Measurements from ENCODE around the gene PPP1R14D.
"Not testable (repeated sequence)": the region's sequence is repeated elsewhere in the genome, so short reads cannot be mapped to it uniquely, and the experiment has no call there.

Gene PPP1R14D, protein sequence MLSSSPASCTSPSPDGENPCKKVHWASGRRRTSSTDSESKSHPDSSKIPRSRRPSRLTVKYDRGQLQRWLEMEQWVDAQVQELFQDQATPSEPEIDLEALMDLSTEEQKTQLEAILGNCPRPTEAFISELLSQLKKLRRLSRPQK

DNA sequence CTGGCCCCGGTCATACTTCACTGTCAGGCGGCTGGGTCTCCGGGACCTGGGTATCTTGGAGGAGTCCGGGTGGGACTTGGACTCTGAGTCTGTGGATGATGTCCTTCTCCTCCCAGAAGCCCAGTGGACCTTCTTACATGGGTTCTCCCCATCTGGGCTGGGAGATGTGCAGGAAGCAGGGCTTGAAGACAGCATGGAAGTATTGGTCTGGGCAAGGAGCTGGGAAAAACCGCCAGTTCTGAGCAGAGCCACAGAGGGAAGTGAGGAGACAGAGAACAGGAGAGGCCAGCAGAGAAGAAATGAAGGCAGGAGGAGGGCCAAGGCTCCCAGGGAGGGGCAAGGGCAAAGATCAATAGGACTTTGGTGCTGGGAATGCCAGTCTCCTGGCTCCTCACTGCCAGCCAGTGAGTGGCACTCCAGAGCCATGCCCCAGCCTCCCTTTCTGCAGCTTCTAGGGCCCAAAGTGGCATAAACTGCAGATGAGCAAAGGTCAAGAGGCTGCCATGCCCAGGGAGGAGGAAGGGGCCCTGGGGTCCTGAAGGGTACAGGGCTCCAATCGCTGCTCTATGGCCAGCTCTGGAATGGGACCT, at the start of gene PPP1R14D:
TSS of gene PPP1R14D (minus strand) at position 262 of the 590 bp plus-strand sequence. CDS start at position 195, 67 bp downstream.
- no peak for DNase-seq (ENCODE audit: low read depth in 1 of 2, low spot score in 1 of 2)

DNA sequence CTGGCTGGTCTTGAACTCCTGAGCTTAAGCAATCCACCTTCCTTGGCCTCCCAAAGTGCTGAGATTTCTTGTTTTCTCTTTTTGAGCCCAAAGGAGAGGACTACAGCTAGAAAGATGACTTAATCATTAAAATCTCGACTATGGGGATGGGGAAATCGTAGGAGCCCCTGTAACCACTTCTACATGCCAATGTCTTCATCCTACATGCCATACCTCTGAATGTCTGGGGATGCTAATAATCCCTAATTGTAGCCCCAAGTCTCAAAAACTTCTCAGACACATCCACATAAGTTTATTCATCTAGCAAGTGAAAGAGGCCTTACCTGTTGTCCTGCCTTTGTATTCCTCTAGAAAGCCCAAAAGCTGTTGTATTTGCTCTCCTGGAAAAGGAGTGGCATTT, 49.2 kb upstream of the PPP1R14D start:
- DNase-seq (ENCODE audit: low read depth in 1 of 2, low spot score in 1 of 2), result no peak

DNA sequence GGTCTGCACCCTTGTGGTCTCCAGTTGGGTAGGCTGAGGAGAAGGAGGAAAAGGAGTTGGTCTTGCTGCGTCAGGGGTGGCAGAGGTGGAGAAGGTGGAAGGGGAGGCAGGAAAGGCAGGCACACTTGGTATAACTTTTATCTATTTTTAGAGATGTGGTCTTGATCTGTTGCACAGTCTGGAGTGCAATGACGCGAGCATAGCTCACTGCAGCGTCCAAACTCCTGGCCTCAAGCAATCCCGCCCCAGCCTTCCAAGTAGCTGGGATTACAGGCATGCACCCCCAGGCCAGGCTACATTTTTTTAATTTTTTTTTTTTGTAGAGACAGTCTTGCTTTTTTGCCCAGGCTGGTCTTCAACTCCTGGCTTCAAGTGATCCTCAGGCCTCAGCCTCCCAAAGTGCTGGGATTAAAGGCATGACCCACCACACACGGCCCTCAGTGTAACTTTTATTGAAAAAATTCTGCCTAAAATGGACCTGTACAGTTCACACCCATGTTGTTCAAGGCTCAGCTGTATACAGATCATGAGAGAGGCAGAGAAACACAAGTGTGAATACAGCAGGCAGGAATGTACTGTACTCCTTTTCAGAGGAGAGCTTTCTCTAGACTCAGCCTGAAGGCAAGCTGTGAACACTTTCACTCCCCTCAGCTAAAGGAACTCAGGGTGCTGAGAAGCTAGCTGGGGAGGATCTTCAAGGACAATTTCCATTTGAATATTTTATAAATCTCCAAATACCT, 47.7 kb upstream of the PPP1R14D start:
- no peak for DNase-seq (ENCODE audit: low read depth in 1 of 2, low spot score in 1 of 2)

DNA sequence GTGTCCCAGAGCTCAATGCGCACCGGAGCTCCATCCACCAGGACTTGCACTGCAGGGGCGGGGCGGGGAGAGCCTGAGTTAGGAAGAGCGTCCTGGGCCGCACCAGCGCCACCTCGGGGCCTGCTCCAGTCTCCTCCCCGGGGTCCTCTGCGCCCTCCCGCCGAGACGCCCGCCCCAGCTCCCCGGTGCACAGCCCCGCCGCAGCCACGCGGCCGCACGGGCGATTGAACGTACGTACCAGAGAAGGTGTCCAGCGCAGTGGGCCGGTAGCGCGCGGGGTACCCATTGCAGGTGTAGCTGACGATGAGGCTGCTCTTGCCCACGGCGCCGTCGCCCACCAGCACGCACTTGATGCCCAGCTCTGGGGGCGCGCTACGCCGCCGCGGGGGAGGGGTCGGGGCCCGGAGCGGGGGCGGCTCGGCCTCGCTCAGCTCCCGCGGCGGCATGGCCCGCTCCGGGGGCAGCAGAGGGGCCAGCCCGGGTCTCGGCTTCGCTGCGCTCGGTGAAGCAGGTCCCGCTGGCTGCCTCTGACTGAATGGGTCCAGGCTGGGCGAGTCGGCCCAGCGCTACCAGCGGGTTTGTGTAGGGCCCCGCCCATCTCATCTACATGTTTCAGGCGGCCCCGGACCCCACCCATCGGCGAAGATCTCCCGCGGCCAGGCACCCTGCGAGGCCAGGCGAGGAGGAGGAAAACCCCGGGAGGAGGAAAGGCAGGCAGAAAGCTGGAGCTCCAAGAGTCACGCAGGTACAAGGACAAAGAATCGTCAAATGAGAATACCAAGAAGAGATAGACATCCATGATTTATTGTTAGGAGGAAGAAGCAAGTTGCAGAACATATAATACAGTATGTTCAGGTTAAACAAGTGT, 45.4 kb upstream of the PPP1R14D start, which contains the start of gene RHOV:
TSS of gene RHOV (minus strand) at position 541 of the 868 bp plus-strand sequence. CDS start at position 446, 95 bp downstream.
- peak; percentile 17 to 34 for DNase-seq (ENCODE audit: low read depth in 1 of 2, low spot score in 1 of 2)

DNA sequence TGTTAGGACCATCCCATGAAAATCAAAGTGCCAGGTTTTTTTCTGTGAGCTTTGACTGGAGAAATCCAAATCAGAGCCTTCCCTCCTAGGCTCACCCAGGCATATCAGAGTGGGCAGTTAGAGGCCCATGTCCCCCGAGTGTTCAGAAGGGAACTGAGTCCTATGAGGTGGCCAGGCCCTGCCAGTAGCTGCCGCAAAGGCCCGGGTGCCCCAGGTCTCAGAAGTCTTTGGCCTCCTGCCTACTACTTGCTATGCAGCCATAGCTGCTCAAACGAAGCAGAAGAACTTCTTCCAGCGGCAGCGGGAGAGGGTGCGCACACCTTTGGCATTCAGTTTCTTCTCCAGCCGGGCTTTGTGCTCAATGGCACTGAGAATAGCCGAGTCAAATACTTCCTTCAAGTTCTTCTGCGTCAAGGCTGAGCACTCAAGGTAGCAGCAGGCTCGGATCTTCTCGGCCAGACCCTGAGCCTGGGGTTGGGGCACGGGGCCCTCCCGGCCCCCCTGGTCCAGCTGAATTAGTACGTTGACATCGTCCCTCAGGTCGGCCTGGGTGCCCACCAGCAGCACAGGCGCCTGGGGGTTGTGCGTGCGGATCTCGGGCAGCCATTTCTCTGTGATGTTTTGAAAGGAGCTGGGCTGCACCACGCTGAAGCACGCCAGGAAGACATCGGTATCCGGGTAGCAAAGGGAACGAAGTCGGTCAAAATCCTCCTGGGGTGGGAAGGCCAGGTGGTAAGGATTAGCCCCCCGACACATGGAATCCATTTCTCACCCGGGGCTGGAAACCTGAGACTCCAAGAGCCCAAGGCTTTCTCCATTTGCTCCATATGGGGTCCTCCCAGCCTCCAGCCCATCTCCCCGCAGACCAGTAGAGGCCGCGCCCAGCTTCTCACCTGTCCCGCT, 44.5 kb upstream of the PPP1R14D start:
- no peak for DNase-seq (ENCODE audit: low read depth in 1 of 2, low spot score in 1 of 2)

DNA sequence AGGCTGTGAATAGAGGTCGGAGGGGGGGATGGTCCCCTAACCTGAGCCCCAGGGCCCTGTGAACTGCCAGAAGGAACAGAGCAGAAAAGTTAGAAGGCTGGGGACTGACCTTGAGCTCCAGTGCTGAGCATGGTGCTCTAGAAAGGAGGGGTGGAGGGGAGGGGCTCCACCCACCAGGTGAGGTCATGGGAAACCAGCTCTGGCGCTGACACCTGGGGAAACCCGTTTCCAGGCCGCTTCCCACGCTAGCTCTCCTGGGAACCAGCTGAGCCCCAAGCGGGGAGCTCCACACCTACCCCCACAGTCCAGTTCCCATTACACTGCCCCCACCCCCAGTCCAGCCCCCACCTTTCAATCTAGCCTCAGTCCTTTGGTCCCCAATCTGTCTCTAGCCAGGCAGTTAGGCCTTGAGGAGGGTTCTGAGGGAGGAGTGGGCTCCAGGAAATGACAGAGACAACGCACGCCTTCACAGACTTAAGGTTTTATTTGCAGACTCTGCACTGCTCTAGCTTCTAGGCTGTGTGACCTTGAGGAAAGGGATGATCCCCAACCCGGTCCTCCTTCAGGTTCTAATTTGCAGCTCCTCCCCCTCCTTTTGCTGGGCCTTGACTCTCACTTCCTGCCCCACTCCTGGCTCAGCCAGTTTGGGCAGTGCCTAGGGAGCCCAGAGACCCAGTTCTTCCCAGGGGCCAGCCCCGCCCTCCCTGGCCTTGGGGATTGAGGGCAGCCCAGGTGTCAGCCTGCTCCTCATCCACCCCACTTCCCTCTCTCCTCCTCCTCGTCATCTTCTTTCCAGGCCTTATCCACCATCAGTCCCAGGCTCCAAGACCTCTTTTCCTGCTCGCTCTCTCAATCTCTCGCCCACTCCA, 43.5 kb upstream of the PPP1R14D start:
- no peak for DNase-seq (ENCODE audit: low read depth in 1 of 2, low spot score in 1 of 2)

DNA sequence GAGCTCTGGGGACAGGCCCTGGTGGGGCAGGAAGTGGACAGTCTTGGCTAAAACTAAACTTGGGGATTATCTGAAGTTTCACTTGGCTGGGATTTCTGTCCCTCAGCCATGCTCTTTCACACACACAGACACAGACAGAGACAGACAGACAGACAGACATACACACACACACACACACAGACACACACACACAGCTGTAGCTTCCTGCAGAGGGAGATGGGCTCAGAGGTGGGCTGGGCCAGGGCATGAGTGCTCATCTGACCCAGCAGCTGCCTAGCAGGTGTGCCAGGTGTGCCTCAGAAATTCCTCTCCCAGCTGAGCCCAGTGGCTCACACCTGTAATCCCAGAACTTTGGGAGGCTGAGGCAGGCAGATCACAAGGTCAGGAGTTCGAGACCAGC, 42.2 kb upstream of the PPP1R14D start:
- no peak for DNase-seq (ENCODE audit: low read depth in 1 of 2, low spot score in 1 of 2)

DNA sequence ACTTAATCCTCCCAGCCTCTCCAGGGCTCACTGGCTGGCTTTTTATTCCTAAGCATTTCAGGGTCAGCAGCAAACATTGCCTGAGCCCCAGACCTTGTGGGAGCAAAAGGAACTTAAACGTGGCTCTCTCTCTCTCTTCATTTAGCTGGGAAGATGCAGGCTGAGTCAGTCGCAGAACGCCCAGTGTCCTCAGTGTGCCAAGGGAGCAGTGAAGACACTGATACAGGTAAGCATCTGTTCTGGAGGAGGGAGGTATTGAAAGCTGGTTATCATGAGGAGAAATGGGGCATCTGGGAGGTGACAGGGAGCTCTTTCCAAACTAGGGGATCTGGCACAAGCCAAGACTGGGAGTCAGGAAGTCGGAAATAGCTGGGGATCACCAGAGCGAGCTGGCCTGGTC, 41.2 kb upstream of the PPP1R14D start:
- DNase-seq (ENCODE audit: low read depth in 1 of 2, low spot score in 1 of 2), result no peak

DNA sequence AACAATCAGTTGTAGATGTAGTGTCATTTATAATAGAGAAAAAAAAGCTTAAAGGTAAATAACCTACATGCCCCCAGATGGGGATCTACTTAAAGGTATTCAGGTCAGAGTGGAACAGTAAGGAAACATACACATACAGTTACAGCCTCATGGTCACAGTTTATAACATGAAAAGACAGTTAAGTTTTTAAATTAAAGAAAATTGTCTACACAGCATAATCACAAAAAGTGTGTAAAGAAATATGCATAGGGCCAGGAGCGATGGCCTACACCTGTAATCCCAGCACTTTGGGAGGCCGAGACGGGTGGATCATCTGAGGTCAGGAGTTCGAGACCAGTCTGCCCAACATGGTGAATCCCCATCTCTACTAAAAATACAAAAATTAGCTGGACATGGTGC, 38.7 kb upstream of the PPP1R14D start:
- no peak for DNase-seq (ENCODE audit: low read depth in 1 of 2, low spot score in 1 of 2)

DNA sequence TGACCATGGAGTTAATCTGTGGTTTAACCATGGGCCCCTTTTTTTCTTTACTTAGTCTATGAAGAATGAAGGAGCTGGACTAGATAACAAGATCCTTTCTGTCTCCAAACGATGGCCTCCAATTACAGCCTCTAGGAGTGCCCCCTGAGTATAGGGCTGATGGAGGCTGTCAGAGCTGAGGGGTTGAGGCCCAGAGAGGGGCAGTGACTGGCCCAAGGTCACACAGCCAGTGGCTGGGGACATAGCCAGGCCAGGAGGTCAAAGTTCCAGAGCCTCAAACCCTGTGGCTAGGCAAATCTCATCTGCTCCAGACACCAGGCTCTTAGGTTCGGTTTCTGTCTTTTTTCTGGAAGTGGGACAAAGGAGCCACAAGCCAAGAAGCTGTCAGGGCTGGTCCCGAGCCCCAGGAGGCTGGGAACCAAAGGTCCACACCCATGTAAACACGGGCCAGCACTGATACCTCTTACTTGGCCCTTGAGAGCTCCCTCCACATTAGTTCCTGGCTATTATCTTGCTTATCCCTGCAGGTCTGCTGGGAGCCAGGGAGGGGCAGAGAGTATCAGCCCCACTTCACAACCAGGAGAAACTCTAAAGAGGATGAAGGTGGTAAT, 35.3 kb upstream of the PPP1R14D start:
- DNase-seq (ENCODE audit: low read depth in 1 of 2, low spot score in 1 of 2), result no peak

DNA sequence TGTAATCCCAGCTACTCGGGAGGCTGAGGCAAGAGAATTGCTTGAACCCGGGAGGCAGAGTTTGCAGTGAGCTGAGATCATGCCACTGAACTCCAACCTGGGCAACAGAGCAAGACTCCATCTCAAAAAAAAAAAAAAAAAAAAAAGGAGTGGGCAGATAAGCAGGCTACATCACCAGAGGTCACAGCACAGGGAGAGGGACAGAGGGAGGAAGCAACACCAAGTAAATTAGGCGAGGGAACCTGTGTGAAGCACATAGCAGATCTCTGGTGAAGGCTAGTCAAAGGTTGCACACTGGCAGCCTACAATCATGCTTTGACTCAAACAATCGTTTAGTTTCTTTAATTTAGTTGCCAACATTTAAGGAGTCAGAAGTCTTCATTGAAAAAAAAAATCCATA, 32.6 kb upstream of the PPP1R14D start:
- DNase-seq (ENCODE audit: low read depth in 1 of 2, low spot score in 1 of 2), result not testable (repeated sequence)

DNA sequence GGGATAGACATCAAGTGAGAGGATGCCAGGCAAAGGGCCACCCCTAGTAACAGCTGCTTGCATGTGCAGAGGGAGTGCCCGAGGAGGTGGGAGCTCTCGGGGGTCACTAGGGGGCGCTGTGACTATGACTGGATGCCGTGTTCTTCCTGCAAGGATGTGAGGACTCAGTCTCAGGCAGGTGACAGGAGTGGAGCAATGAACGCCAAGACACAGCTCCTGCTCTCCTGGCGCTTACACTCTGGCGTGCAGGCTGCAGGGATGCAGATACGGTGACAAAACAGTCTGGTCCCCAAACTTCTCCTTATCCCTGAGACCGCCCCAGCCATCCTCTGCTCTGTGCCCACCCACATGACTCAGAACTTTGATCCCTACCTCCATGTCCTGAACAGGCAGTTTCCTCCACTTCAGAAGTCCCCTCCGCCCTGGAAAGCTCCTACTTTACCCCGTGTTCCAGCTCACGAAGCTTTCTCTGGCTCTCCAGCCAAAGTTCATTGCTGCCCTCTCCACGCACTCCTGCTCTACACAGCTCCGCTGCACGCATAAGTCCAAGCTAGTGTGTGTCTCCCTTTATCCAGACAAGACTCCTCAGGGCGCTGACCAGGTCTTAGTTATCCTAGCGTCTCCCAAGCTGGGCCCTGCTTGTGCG, 30.8 kb upstream of the PPP1R14D start:
- peak; percentile 66 to 69 for DNase-seq (ENCODE audit: low read depth in 1 of 2, low spot score in 1 of 2)

DNA sequence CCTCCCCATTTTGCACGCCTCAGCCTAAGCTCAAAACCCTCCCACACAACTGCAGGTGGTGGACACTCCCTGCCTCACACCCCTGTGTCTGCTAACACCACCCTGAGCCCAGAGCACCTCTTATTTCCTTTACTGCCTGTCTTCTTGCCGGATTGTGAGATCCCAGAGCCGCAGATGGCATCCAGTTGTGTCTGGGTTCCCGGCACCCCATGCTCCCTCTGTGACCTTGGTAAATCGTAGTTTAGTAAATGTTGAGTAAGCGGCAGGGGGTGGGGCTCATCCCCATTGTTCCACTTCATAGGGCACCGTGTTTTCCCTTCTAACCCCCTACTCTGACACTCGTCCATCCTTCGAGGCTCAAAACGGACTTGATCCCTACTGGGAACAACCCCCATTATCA, 30.2 kb upstream of the PPP1R14D start:
- no peak for DNase-seq (ENCODE audit: low read depth in 1 of 2, low spot score in 1 of 2)

DNA sequence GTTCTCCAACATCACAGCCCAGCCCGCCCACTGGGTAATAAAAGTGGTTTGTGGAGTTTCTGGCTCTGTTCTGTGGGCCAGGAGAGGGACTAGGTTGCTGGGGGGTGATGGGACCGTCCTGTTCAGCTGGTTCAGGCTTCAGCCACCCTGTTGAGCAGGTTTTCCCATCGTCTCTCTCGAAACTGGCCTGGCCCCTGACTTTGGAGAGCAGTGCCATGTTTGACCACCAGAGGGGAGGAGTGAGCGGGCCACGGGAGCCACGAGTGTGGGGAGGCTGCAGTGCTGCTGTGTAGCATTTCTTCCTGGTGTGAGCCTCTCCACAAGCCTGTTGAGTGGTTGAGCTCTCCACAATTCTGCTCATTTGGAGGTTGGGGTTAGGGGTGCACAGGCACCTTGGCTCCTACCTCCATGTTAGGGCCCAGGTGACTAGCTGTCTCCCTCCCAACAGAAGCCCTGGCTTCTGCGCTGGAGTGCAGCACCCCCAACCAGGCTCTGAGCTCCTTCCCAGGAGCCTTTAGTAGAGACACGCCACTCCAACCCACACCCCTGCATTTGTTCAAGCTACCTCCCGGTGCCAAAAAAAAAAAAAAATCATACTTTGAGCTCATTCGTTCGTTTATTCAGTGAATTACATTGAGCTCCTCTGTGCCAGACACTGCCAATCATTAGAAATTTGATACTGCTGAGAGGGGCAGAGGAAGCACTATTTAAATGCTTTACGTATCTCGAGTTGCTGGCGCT, 29.3 kb upstream of the PPP1R14D start:
- peak; percentile 64 to 74 for DNase-seq (ENCODE audit: low read depth in 1 of 2, low spot score in 1 of 2)

DNA sequence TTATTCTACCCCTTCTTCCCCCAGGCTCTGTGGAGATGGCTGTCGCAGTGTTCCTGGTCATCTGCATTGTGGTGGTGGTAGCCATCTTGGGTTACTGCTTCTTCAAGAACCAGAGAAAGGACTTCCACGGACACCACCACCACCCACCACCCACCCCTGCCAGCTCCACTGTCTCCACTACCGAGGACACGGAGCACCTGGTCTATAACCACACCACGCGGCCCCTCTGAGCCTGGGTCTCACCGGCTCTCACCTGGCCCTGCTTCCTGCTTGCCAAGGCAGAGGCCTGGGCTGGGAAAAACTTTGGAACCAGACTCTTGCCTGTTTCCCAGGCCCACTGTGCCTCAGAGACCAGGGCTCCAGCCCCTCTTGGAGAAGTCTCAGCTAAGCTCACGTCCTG, 28.2 kb upstream of the PPP1R14D start:
- DNase-seq (ENCODE audit: low read depth in 1 of 2, low spot score in 1 of 2), result no peak

DNA sequence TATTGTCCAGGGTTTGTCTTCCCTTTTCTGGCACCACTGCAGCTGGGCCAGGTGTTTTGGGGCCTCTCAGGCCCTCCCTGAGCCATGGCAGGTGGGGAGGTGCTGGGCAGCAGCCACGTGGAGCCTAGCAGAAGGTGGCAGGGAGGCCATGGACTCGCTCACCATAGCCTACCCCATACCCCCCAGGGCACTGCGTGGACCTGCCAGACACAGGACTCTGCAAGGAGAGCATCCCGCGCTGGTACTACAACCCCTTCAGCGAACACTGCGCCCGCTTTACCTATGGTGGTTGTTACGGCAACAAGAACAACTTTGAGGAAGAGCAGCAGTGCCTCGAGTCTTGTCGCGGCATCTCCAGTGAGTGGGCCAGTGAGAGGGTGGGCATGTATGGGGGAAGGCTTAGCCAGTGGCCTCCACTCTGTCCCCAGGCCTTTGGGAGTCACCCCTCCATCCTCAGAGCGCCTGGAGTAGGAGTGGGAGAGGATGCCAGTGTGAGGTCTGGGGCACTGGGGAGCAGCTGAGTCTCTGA, 27.3 kb upstream of the PPP1R14D start:
- DNase-seq (ENCODE audit: low read depth in 1 of 2, low spot score in 1 of 2), result no peak

DNA sequence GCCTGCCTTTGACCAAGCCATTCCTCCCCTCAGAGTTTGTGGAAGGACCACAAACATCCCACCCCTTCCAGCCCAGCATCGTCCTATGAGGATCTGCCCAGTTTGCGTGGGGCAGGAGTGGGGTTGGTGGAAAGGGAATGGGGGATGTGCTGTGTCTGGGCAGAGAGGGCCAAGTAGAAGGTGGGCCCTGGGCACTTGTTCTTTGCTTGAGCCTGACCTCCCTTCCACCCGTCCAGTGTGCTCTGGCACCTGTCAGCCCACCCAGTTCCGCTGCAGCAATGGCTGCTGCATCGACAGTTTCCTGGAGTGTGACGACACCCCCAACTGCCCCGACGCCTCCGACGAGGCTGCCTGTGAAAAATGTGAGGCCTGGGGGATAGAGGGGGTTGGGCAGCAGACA, 25.7 kb upstream of the PPP1R14D start:
- DNase-seq (ENCODE audit: low read depth in 1 of 2, low spot score in 1 of 2), result no peak

All from activated T-helper 1 cell treated with anti-CD3 and anti-CD28 coated beads, Interleukin-2, amount 50 U/mL, for 16 hours (primary cell).